Activated CD8-positive, alpha-beta memory T cell treated with anti-CD3 and anti-CD28 coated beads, Interleukin-2, amount 50 U/mL, for 24 hours (primary cell): ENCODE results near the gene FOXN3.
"Not testable (repeated sequence)": the region's sequence is repeated elsewhere in the genome, so short reads cannot be mapped to it uniquely, and the experiment has no call there.

Experiments used
- DNase-seq: peaks from one replicate; pipeline ENCODE4 v3.0.0-alpha.2; 2020; ENCODE audit errors: extremely low read depth

Gene FOXN3

GRCh38 chr14:89131004-89131750 is 285.9 kb downstream of the FOXN3 start:
- DNase-seq = no peak

- DNase-seq = no peak
Observed at GRCh38 chr14:89129570-89129969, 287.5 kb downstream of the FOXN3 start.

GRCh38 chr14:89128311-89129026 is 288.6 kb downstream of the FOXN3 start:
- no peak for DNase-seq

- DNase-seq = no peak
Observed at GRCh38 chr14:89126461-89126860, 290.6 kb downstream of the FOXN3 start.

- DNase-seq = no peak
Observed at GRCh38 chr14:89125216-89125615, 291.8 kb downstream of the FOXN3 start.

DNA sequence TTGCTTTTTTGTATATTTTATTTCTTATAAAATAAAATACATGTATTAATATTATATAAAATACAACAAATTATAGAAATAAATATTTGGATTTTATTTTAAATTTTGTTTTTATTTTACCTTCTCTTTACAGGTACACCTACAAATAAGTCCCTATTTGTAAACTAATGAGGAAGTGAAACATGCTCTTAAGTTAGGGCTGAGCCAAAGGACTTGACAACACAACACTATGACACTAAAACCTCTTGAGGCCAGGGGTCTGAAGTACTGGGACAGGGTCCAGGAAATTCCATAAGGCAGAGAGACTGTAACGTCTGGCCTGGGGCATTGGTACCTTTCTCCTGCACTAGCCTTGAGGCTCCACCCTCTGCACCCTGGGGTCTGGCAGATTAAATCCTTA is 293.2 kb downstream of the FOXN3 start:
- DNase-seq = no peak

DNA sequence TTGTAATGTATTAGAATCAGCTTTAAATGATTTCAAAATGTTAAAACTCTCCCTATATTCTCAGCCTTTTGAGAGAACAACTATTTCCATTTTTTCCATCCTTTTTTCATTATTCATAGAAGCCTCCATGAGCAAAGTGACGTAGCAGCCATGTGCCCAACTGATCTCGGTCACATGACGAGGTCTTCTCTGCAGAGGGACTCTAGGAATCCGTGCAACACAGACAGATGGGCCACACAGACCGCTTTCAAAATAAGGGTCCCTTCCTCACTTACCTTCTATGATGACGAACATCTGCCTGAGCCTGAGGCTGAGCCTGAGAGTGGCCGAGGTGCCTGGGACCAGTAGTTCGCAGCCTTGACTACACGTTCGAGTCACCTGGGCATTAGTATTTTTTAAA is 293.8 kb downstream of the FOXN3 start:
- no peak for DNase-seq

- no peak for DNase-seq
Observed at GRCh38 chr14:89121968-89122620, 294.9 kb downstream of the FOXN3 start.

- no peak for DNase-seq
Observed at GRCh38 chr14:89117012-89117411, 300.0 kb downstream of the FOXN3 start.

GRCh38 chr14:89114109-89114508 is 302.9 kb downstream of the FOXN3 start:
- no peak for DNase-seq

- DNase-seq = no peak
Observed at GRCh38 chr14:89112720-89113119, 304.3 kb downstream of the FOXN3 start.

DNA sequence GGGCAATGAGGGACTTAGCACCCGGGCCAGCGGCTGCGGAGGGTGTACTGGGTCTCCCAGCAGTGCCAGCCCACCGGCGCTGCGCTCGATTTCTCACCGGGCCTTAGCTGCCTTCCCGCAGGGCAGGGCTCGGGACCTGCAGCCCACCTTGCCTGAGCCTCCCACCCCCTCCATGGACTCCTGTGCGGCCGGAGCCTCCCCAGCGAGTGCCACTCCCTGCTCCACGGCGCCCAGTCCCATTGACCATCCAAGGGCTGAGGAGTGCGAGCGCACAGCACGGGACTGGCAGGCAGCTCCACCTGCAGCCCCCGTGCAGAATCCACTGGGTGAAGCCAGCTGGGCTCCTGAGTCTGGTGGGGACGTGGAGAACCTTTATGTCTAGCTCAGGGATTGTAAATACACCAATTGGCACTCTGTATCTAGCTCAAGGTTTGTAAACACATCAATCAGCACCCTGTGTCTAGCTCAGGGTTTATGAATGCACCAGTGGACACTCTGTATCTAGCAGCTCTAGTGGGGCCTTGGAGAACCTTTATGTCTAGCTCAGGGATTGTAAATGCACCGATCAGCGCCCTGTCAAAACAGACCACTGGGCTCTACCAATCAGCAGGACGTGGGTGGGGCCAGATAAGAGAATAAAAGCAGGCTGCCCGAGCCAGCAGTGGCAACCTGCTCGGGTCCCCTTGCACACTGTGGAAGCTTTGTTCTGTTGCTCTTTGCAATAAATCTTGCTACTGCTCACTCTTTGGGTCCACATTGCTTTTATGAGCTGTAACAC is 305.1 kb downstream of the FOXN3 start:
- not testable (repeated sequence) for DNase-seq

- not testable (repeated sequence) for DNase-seq
Observed at GRCh38 chr14:89111232-89111631, 305.8 kb downstream of the FOXN3 start.

DNA sequence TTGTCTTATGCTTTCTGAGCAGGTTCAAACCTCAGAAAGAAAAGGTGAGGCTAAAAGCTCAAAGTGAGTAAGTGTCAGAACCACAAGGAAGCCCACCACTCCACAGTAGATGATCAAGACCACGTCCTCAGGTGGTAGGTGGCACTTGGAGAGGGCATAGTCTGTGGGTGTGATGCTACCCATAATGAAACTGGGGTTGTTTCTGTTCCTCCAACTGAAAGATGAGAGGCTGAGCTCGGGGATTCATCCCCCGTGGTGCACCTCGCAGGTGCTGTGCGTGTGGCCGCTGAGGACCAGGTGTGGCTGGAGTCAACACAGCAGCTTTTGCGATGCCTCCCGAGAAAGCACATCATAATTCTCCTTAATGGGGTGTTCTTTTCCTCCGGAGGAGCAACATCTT is 306.9 kb downstream of the FOXN3 start:
- no peak for DNase-seq

GRCh38 chr14:89108608-89109007 is 308.4 kb downstream of the FOXN3 start:
- DNase-seq = no peak

- DNase-seq = no peak
Observed at GRCh38 chr14:89107626-89108025, 309.4 kb downstream of the FOXN3 start.
